ENCODE data around the gene C1orf198. TPM values are rescaled to one million over a fixed set of nuclear protein-coding genes. Genes with fewer than 3 reads are reported as not detected.

C1orf198 gene
- total RNA-seq, 1 experiment from 2014 or later: 20.5 TPM

DNA sequence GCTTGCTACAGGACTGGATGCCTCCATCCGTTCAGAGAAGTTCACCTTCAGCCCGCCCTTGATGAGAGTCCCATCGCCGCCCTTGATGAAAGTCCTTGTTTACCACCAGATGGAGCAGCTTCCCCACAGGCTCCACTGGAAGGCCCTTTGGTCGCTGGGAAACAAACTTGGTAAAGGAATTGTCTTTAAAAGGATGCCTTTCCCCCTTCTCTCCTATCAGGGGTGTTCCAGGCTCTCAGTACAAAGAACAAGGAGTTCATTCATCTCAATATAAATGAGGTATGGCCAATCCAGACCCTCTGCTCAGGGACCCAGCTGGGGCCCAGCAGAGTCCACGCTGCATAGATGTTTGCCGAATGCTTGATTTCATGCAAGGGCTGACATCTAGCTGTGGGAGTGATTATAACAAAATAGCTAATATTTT is 70.4 kb downstream of the C1orf198 start:
- intact Hi-C loops (cut with micrococcal nuclease; ENCODE audit: unreplicated experiment): loop anchor here (1.0 to 5.0 kb wide), 4 partner anchors 119 to 804 kb away; partner anchors contain the start of gene ARV1
- no peaks in the 10 kb centered on the region for H3K36me3 ChIP-seq (ENCODE audit: low read depth)
- no peaks in the 10 kb centered on the region for H3K79me2 ChIP-seq (ENCODE audit: low read depth)
- no peaks in the 10 kb centered on the region for H3F3A ChIP-seq (ENCODE audit: insufficient read depth, low read depth)
- H3K4me1 ChIP-seq (replicated peaks; ENCODE audit: insufficient read depth): no peaks in the 10 kb centered on the region
- no peaks in the 10 kb centered on the region for H3K9me3 ChIP-seq (ENCODE audit: insufficient read depth, low read depth)
- no TSS peak for BruUV-seq (replicated peaks)
- no peaks in the 10 kb centered on the region for H3K9me2 ChIP-seq (ENCODE audit: insufficient read depth)
- peak; percentile 43 to 49 for DNase-seq
- no peak overlapping the region for H2AFZ ChIP-seq
- CTCF ChIA-PET: no interaction called here
- no peak overlapping the region for H3K4me2 ChIP-seq
- TF ChIP-seq, protein P1, sequence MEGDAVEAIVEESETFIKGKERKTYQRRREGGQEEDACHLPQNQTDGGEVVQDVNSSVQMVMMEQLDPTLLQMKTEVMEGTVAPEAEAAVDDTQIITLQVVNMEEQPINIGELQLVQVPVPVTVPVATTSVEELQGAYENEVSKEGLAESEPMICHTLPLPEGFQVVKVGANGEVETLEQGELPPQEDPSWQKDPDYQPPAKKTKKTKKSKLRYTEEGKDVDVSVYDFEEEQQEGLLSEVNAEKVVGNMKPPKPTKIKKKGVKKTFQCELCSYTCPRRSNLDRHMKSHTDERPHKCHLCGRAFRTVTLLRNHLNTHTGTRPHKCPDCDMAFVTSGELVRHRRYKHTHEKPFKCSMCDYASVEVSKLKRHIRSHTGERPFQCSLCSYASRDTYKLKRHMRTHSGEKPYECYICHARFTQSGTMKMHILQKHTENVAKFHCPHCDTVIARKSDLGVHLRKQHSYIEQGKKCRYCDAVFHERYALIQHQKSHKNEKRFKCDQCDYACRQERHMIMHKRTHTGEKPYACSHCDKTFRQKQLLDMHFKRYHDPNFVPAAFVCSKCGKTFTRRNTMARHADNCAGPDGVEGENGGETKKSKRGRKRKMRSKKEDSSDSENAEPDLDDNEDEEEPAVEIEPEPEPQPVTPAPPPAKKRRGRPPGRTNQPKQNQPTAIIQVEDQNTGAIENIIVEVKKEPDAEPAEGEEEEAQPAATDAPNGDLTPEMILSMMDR (conservative IDR thresholded peaks at IDR 0.05): peak; percentile 76
- TF ChIP-seq EZH2 (IDR thresholded peaks at IDR 0.05; ENCODE audit: low read depth): no peak
- no peaks in the 10 kb centered on the region for H3K27me3 ChIP-seq (ENCODE audit: insufficient read depth, low read depth)
- POLR2A ChIA-PET (ENCODE audit: unreplicated experiment): no interaction called here
- H3K27ac ChIP-seq: no peak overlapping the region
- no peak overlapping the region for H3K4me3 ChIP-seq
- H4K20me1 ChIP-seq (ENCODE audit: insufficient read depth): no peaks in the 10 kb centered on the region

- Histone ChIP-seq H3K36me3 (ENCODE audit: low read depth) (no peaks in the 10 kb centered on the region), H3K4me3 (no peak overlapping the region), H3K4me2 (no peak overlapping the region), H3F3A (ENCODE audit: insufficient read depth, low read depth) (no peaks in the 10 kb centered on the region), H4K20me1 (ENCODE audit: insufficient read depth) (no peaks in the 10 kb centered on the region), H2AFZ (no peak overlapping the region), H3K79me2 (ENCODE audit: low read depth) (no peaks in the 10 kb centered on the region), H3K9me2 (ENCODE audit: insufficient read depth) (no peaks in the 10 kb centered on the region), H3K9me3 (ENCODE audit: insufficient read depth, low read depth) (no peaks in the 10 kb centered on the region), H3K27ac (no peak overlapping the region), H3K4me1 (replicated peaks; ENCODE audit: insufficient read depth) (no peaks in the 10 kb centered on the region), H3K27me3 (ENCODE audit: insufficient read depth, low read depth) (no peaks in the 10 kb centered on the region)
- ChIA-PET CTCF (no interaction called here), POLR2A (ENCODE audit: unreplicated experiment) (no interaction called here)
- intact Hi-C loops (cut with micrococcal nuclease; ENCODE audit: unreplicated experiment): loop anchor here (5.0 kb wide), 1 partner anchor 805 kb away; no protein-coding TSS in a partner anchor
- no peak for DNase-seq
- BruUV-seq (replicated peaks): no TSS peak
- TF ChIP-seq, protein P1 (conservative IDR thresholded peaks at IDR 0.05): no peak
- TF ChIP-seq EZH2 (IDR thresholded peaks at IDR 0.05; ENCODE audit: low read depth): no peak
These were observed 70.9 kb downstream of the C1orf198 start for GRCh38 chr1:230797376-230797920.

DNA sequence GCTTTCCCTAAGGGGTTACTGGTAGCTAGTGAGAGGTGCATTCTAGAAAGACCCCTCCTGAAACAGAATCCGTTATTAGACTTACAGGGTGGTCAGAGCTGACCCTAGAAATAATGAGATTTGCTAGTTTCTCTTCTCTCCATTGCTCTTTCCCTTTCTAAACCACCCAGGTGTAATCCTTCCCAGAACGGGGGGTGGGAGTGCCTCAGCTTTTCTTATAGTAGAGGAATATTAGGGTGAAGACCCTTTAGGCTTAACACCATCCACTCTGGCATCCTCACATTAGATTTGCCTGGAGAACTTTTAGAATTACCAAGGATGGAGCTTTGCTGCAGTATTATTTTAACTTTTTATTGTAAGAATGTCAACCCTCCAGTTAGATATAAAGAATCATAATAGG is 71.7 kb downstream of the C1orf198 start:
- H2AFZ ChIP-seq: no peak overlapping the region
- H3K79me2 ChIP-seq (ENCODE audit: low read depth): no peaks in the 10 kb centered on the region
- no peak overlapping the region for H3K27ac ChIP-seq
- no peak overlapping the region for H3K4me3 ChIP-seq
- H3K36me3 ChIP-seq (ENCODE audit: low read depth): no peaks in the 10 kb centered on the region
- H3K9me3 ChIP-seq (ENCODE audit: insufficient read depth, low read depth): no peaks in the 10 kb centered on the region
- no peaks in the 10 kb centered on the region for H4K20me1 ChIP-seq (ENCODE audit: insufficient read depth)
- intact Hi-C loops (cut with micrococcal nuclease; ENCODE audit: unreplicated experiment): loop anchor here (5.0 kb wide), 1 partner anchor 806 kb away; no protein-coding TSS in a partner anchor
- H3K4me1 ChIP-seq (replicated peaks; ENCODE audit: insufficient read depth): no peaks in the 10 kb centered on the region
- no TSS peak for BruUV-seq (replicated peaks)
- POLR2A ChIA-PET (ENCODE audit: unreplicated experiment): no interaction called here
- H3F3A ChIP-seq (ENCODE audit: insufficient read depth, low read depth): no peaks in the 10 kb centered on the region
- DNase-seq: no peak
- CTCF ChIA-PET: no interaction called here
- H3K27me3 ChIP-seq (ENCODE audit: insufficient read depth, low read depth): no peaks in the 10 kb centered on the region; the same call in 1 of the 2 replicates
- H3K4me2 ChIP-seq: no peak overlapping the region
- TF ChIP-seq, protein P1 (conservative IDR thresholded peaks at IDR 0.05): no peak
- H3K9me2 ChIP-seq (ENCODE audit: insufficient read depth): no peaks in the 10 kb centered on the region
